ENCODE measurements around the gene OMG.

The OMG gene

GRCh38 chr17:31281061-31281460, 16.0 kb downstream of the OMG start:
- Histone ChIP-seq H3K27me3 (no peaks in the 10 kb centered on the region), H3K9me3 (no peaks in the 10 kb centered on the region), H3K4me3 (no peak overlapping the region), H3K36me3 (peaks cover 12 to 29% (median 20%) of the 10 kb centered on the region in 3 donors), H3K4me1 (no peaks in the 10 kb centered on the region), H3K27ac (no peak overlapping the region)
- TF ChIP-seq CTCF (IDR thresholded peaks at IDR 0.05): no peak
- DNase-seq: no peak
- intact Hi-C loops (cut with DNase I; ENCODE audit: low total_unique reads): no loop called here

- intact Hi-C loops (cut with DNase I; ENCODE audit: low total_unique reads): no loop called here
- Histone ChIP-seq H3K4me1 (no peaks in the 10 kb centered on the region), H3K36me3 (peaks cover 12 to 30% (median 20%) of the 10 kb centered on the region in 3 donors), H3K9me3 (no peaks in the 10 kb centered on the region), H3K4me3 (no peak overlapping the region), H3K27me3 (no peaks in the 10 kb centered on the region), H3K27ac (no peak overlapping the region)
- DNase-seq: no peak
- TF ChIP-seq CTCF (IDR thresholded peaks at IDR 0.05): no peak
These were observed 17.6 kb downstream of the OMG start for GRCh38 chr17:31279401-31279800.

GRCh38 chr17:31275116-31275515, 21.9 kb downstream of the OMG start:
- Histone ChIP-seq H3K27ac (no peak overlapping the region), H3K9me3 (no peaks in the 10 kb centered on the region), H3K4me1 (peaks cover 0 to 4% (median 1%) of the 10 kb centered on the region in 4 donors), H3K4me3 (no peak overlapping the region), H3K27me3 (no peaks in the 10 kb centered on the region), H3K36me3 (peaks cover 9 to 26% (median 17%) of the 10 kb centered on the region in 3 donors)
- intact Hi-C loops (cut with DNase I; ENCODE audit: low total_unique reads): no loop called here
- no peak for DNase-seq
- no peak for TF ChIP-seq CTCF (IDR thresholded peaks at IDR 0.05)

GRCh38 chr17:31274252-31274651, 22.8 kb downstream of the OMG start:
- Histone ChIP-seq H3K27me3 (no peaks in the 10 kb centered on the region), H3K27ac (no peak overlapping the region), H3K4me1 (peaks cover 0 to 13% (median 10%) of the 10 kb centered on the region in 4 donors), H3K4me3 (no peak overlapping the region), H3K9me3 (no peaks in the 10 kb centered on the region), H3K36me3 (peaks cover 9 to 32% (median 17%) of the 10 kb centered on the region in 3 donors)
- intact Hi-C loops (cut with DNase I; ENCODE audit: low total_unique reads): no loop called here
- no peak for DNase-seq
- TF ChIP-seq CTCF (IDR thresholded peaks at IDR 0.05): no peak

GRCh38 chr17:31273516-31273915, 23.5 kb downstream of the OMG start:
- no peak for DNase-seq

More at GRCh38 chr17:31273516-31273915, 23.5 kb downstream of the OMG start:
- intact Hi-C loops (cut with DNase I; ENCODE audit: low total_unique reads): no loop called here
- H3K36me3 ChIP-seq: peaks cover 9 to 29% (median 17%) of the 10 kb centered on the region in 3 donors
- H3K9me3 ChIP-seq: no peaks in the 10 kb centered on the region
- H3K27me3 ChIP-seq: no peaks in the 10 kb centered on the region
- no peak for TF ChIP-seq CTCF (IDR thresholded peaks at IDR 0.05)
- H3K27ac ChIP-seq: no peak overlapping the region
- no peak overlapping the region for H3K4me3 ChIP-seq
- peaks cover 0 to 20% (median 17%) of the 10 kb centered on the region in 4 donors for H3K4me1 ChIP-seq
